Uterus (tissue), 4 donors: ENCODE data around the gene TMEM74B. TPM values are rescaled to one million over a fixed set of nuclear protein-coding genes. Genes with fewer than 3 reads are reported as not detected.

ENCODE experiments used
- DNase-seq, 2 donors: peaks; one replicate each; pipeline ENCODE4 v3.0.0-alpha.2; 2019 to 2020
- H3K27ac ChIP-seq, 2 donors: fragments of 200-600 bp; sonication (generic); 1 replicate in 1 of 2; 2 replicates in 1 of 2; pipeline ENCODE4 v1.5.1; 2016 to 2018
- H3K27me3 ChIP-seq, 2 donors: fragments of 200-600 bp; sonication (generic); one replicate each; pipeline ENCODE4 v1.5.1; 2018 to 2019; ENCODE audit warnings: control low read depth in 1 of 2
- H3K36me3 ChIP-seq, 2 donors: fragments of 200-600 bp; sonication (generic); one replicate each; pipeline ENCODE4 v1.5.1; 2019; ENCODE audit warnings: control low read depth in 1 of 2
- H3K4me1 ChIP-seq, 2 donors: fragments of 200-600 bp; sonication (generic); one replicate each; pipeline ENCODE4 v1.5.1; 2018 to 2019; ENCODE audit warnings: control low read depth in 1 of 2
- H3K4me3 ChIP-seq, 2 donors: fragments of 200-600 bp; sonication (generic); 1 replicate in 1 of 2; 2 replicates in 1 of 2; pipeline ENCODE4 v1.5.1; 2018 to 2019; ENCODE audit warnings: mild to moderate bottlenecking in 1 of 2
- H3K9me3 ChIP-seq, 2 donors: fragments of 200-600 bp; sonication (generic); one replicate each; pipeline ENCODE4 v1.5.1; 2019; ENCODE audit warnings: control low read depth in 1 of 2
- POLR2A ChIP-seq, 2 donors: fragments of 450-650 bp; IDR thresholded peaks; one replicate each; pipeline ENCODE4 v1.6.1; 2016; ENCODE audit warnings: antibody characterized with exemption in 2 of 2, mild to moderate bottlenecking in 1 of 2, moderate library complexity in 1 of 2
- intact Hi-C: fragments of 100-400 bp; cut with DNase I; formaldehyde crosslinking; loops from one replicate; pipeline ENCODE4 v1.15.1; 2023; ENCODE audit warnings: low total_unique reads
- total RNA-seq, 4 donors: library from RNA; depleted of rRNA in 3 of 4; stranded (reverse); fragments of >200 nt in 3 of 4; gene quantifications; one replicate each; pipeline versions ENCODE4 v1.1.0 to v1.2.4, GENCODE V29; 2014 to 2023
- TF ChIP-seq, protein P1 (sequence below), 4 experiments: fragments of 200-600 bp in 2 of 4; fragments of 450-650 bp in 2 of 4; sonication (generic) in 2 of 4; IDR thresholded peaks; one replicate each; pipeline ENCODE4 v1.5.1; 2016 to 2019; ENCODE audit warnings: antibody characterized with exemption in 4 of 4, mild to moderate bottlenecking in 2 of 4, moderate library complexity in 1 of 4
- donor health status: DM: yes; HTN: yes; CAD: no.

TMEM74B gene
- total RNA-seq, 4 donors from 2014 or later, result 0.49 to 2.0 (median 1.9) TPM; not detected in 1

DNA sequence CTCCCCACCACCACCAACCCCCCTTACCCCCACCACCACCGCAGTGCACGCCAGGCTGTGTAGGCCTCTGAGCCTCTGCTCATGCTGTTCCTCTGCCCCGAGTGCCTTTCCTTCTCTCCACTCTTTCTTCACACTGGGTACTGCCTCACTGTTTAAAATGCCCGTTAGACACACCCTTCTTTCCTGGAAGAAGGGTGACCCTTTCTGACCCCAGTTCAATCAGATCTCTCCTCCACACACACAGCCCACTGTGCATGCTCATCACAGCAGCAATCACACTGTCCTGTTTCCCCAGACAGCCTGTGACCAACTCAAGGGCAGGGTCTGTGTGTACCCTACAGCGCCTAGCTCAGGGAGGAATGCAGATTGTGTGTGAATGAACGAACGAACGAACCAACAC, 10.0 kb downstream of the TMEM74B start:
- no peaks in the 10 kb centered on the region for H3K9me3 ChIP-seq
- H3K4me3 ChIP-seq, result no peak overlapping the region
- H3K27me3 ChIP-seq, result no peaks in the 10 kb centered on the region
- no peaks in the 10 kb centered on the region for H3K4me1 ChIP-seq
- intact Hi-C loops, result no loop called here
- TF ChIP-seq, protein P1, sequence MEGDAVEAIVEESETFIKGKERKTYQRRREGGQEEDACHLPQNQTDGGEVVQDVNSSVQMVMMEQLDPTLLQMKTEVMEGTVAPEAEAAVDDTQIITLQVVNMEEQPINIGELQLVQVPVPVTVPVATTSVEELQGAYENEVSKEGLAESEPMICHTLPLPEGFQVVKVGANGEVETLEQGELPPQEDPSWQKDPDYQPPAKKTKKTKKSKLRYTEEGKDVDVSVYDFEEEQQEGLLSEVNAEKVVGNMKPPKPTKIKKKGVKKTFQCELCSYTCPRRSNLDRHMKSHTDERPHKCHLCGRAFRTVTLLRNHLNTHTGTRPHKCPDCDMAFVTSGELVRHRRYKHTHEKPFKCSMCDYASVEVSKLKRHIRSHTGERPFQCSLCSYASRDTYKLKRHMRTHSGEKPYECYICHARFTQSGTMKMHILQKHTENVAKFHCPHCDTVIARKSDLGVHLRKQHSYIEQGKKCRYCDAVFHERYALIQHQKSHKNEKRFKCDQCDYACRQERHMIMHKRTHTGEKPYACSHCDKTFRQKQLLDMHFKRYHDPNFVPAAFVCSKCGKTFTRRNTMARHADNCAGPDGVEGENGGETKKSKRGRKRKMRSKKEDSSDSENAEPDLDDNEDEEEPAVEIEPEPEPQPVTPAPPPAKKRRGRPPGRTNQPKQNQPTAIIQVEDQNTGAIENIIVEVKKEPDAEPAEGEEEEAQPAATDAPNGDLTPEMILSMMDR (IDR thresholded peaks at IDR 0.05), result no peak
- TF ChIP-seq POLR2A (IDR thresholded peaks at IDR 0.05), result no peak
- no peak overlapping the region for H3K27ac ChIP-seq
- DNase-seq, result no peak
- no peaks in the 10 kb centered on the region for H3K36me3 ChIP-seq

DNA sequence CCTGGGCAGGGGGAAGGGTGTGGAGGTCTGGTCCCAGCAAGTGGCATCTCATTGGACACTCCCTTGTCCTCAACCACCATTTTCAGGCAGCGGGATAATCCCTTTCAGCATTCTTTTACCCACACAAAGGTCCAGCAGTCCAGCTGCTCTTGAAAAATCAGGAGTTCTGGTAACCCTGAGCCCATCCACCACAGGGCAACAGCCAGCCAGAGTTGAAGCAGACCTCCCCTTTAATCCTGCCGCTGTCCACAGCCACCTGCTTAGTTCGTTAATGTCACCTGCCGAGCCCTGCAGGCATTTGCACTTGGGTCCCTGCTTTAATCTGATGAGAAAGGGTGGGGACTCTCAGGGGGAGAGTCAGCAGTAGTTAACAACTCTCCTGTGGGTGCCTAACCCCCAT, 11.1 kb downstream of the TMEM74B start:
- DNase-seq, result no peak
- no peak overlapping the region for H3K4me3 ChIP-seq
- TF ChIP-seq POLR2A (IDR thresholded peaks at IDR 0.05), result no peak
- H3K4me1 ChIP-seq, result no peaks in the 10 kb centered on the region
- no peak overlapping the region for H3K27ac ChIP-seq
- no peaks in the 10 kb centered on the region for H3K9me3 ChIP-seq
- intact Hi-C loops, result no loop called here
- H3K27me3 ChIP-seq, result no peaks in the 10 kb centered on the region
- H3K36me3 ChIP-seq, result no peaks in the 10 kb centered on the region

DNA sequence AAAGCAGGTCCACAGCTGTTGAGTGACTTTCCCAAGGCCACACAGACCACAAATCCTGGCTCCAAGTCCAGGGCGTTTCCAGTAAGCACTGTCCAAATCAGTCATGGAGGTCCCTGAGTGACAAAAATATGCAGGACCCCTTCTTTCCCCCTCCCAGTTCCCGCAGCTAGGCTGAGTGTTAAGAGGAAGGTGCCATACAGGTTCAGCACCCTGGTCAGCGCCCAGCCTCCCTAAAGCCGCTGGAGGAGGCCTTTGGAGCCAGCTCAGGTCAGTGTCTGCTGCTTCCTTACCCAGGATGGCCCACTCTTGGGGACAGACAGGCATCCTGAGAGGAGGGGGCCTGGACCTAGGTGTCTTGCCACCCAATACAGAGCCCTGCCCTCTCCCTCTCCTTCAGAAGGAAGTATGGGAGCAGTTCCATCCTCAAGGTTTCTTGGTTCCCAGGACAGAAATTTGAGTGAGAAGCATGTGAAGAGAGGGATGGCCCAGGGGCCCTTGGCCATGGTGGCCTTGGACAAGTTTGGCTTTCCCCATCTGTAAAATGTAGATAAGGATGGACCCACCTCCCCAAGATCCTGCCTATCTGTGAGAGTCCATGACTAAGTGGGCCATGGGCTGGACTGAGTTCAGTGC, 13.2 kb downstream of the TMEM74B start:
- Histone ChIP-seq H3K9me3 (no peaks in the 10 kb centered on the region), H3K4me1 (no peaks in the 10 kb centered on the region), H3K36me3 (no peaks in the 10 kb centered on the region), H3K27ac (no peak overlapping the region), H3K4me3 (no peak overlapping the region), H3K27me3 (no peaks in the 10 kb centered on the region)
- no peak for DNase-seq
- intact Hi-C loops, result no loop called here
- TF ChIP-seq, protein P1 (IDR thresholded peaks at IDR 0.05), result no peak
- no peak for TF ChIP-seq POLR2A (IDR thresholded peaks at IDR 0.05)

DNA sequence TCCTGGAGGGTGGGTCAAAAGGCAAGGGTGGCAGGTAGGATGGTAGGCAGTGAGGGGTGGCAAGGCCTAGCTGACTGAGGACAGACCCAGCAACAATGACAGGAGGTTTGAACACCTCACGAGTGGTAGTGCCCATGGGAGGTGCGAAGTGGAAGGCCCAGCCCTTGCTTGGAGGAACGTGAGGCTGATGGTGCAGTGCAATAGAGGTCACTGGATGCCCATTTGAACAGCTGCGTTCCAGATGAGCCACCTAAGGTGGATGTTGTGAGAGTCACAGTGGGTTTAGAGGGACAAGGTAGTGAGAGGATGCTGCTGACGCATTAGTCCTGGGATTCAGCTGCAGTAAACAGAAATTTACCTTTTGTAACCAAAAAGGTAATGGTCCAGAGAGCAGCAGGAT, 15.6 kb downstream of the TMEM74B start:
- TF ChIP-seq POLR2A (IDR thresholded peaks at IDR 0.05), result no peak
- TF ChIP-seq, protein P1 (IDR thresholded peaks at IDR 0.05), result no peak
- Histone ChIP-seq H3K27me3 (no peaks in the 10 kb centered on the region), H3K4me1 (no peaks in the 10 kb centered on the region), H3K4me3 (no peak overlapping the region), H3K27ac (no peak overlapping the region), H3K36me3 (no peaks in the 10 kb centered on the region), H3K9me3 (no peaks in the 10 kb centered on the region)
- intact Hi-C loops, result no loop called here
- no peak for DNase-seq

DNA sequence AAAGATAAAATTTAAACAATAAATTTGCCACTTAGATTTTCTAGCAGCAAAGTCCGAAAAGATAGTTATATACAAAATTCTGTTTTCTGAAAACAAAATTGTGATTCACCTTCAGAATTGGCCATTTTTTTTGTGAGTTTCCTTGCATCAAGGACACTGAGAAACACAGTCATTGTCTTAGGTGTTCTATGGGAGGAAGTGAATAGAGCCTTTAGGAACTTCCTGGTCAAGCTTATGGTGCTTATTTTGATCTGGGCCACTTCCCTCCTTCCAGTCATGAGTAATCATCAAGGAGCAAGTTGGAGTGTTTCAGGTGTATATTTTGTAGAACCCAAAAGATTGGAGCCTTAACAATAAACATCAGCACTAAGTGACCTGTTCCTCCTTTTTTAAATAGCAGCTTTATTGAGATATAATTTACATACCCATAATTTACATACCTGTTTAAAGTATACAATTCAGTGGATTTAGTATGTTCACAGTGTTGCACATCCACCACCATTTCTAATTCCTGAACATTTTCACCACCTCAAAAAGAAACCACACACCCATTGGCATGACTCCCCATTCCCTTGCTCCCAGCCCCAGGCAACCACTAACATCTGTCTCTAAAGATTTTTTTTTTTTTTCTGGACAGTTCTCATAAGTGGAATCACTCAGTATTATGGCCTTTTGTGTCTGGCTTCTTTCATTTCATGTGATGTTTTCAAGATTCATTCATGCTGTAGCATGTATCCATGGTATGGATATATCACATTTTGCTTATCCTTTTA, 17.6 kb downstream of the TMEM74B start:
- no peaks in the 10 kb centered on the region for H3K27me3 ChIP-seq
- no peaks in the 10 kb centered on the region for H3K4me1 ChIP-seq
- TF ChIP-seq POLR2A (IDR thresholded peaks at IDR 0.05), result no peak
- TF ChIP-seq, protein P1 (IDR thresholded peaks at IDR 0.05), result no peak
- no peaks in the 10 kb centered on the region for H3K36me3 ChIP-seq
- no peak overlapping the region for H3K27ac ChIP-seq
- no peak for DNase-seq
- H3K9me3 ChIP-seq, result no peaks in the 10 kb centered on the region
- no peak overlapping the region for H3K4me3 ChIP-seq
- intact Hi-C loops, result no loop called here
